ENCODE measurements around the gene MELTF.
"Not testable (repeated sequence)": the region's sequence is repeated elsewhere in the genome, so short reads cannot be mapped to it uniquely, and the experiment has no call there.

Gene MELTF

DNA sequence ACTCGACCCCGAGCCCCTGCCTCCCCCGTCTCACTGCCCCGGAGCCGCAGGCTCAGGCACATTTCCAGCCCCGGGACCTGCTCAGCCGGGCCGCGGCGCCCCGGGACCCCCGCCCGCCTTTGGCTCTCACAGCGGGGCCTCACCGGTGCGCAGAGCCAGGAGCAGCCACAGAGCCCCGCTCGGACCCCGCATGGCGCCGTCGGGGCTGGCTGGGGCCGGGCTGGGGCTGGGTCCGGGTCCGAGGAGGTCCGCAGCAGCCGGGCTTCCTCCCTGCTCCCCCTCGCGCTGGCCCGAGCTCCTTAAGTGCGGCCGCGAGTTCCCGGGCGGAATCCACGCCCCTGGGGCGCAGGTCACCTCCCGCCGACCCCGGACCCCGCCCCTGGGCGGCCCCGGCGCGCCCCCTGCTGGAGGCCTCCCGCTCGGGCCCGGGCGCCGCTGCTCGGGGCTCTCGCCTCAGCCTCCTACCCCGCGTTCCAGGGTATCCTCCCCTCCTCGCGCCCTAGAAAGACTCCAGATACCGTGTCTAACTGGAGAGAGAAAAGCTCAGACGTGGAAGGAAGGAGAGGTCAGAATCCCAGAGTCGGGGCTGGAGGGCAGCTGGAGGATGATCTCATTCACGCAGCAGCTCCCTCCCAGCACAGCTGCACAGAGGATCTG is at the start of gene MELTF:
TSS of gene MELTF (minus strand) at position 307 of the 657 bp plus-strand sequence. CDS start at position 192, 115 bp downstream.
- DNase-seq (ENCODE audit: low spot score) = no peak

DNA sequence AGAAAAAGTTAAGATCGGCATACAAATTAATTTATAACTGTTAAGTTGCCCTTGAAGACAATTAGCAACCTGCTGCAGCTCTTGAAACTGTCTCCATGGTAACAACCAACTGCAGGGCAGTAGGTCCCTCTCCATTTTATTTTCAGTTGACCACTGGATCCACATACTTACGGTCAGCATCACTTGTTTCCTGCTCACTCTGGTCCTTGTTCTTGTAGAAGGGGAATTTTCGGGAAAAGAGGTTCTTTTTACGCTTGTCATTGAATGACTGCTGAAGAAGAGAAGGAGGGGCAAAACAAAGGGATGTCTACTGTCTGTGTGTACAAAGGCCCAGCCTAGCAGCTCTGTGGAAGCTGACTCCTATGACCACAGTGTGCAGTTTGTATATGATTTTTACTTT is 46.8 kb upstream of the MELTF start:
- DNase-seq (ENCODE audit: low spot score) = no peak

DNA sequence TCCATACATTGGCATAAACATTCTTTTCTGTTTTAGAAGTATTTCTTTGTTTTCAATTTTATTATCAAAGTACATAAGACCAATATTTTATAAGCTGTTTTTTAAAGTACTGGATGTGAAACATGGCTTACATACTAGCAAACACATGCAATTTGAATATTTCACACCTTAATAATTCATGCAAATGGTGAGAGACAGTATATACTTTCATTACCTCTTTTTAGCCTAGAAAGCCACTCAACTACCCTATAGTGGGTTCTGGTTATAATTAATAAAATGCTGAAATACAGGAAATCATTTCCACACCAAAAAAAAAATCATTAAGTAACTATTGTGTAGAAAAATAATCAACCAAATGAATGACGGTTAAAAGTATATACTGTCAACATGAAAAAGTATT is 38.5 kb upstream of the MELTF start:
- no peak for DNase-seq (ENCODE audit: low spot score)

DNA sequence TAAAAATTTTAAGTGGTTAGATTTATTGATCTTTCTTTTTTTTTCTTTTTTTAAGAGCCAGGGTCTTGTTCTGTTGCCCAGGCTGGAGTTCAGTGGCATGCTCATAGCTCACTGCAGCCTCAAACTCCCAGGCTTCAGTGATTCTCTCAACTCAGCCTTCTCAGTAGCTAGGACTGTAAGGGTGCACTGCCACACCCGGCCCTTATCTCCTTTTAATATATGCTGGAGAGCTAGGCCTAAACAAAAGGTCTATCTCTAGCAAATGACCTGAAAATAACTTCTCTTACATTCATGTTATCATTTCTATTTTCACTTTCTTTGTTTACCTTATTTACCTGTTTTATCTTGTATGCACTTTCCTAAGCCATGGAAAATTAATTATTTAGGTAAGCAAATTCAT is 35.2 kb upstream of the MELTF start:
- DNase-seq (ENCODE audit: low spot score) = no peak

GRCh38 chr3:197062446-197062845 is 32.8 kb upstream of the MELTF start:
- DNase-seq (ENCODE audit: low spot score) = no peak

GRCh38 chr3:197051637-197052036 is 22.0 kb upstream of the MELTF start:
- not testable (repeated sequence) for DNase-seq (ENCODE audit: low spot score)

DNA sequence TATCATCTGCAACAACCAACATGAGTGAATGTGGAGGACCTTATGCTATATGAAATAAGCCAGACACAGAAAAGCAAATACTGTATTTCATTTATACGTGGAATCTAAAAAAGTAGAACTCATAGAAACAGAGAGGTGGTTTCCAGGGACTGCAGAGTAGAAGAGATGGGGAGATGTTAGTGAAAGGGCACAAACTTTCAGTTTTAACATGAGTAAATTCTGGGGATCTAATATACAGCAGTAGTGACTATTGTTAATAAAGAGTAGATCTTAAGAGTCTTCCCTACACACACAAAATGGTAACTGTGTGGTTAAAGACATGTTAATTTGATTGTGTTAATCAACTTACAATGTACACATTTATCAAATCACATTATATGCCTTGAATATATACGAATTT is 20.9 kb upstream of the MELTF start:
- no peak for DNase-seq (ENCODE audit: low spot score)

DNA sequence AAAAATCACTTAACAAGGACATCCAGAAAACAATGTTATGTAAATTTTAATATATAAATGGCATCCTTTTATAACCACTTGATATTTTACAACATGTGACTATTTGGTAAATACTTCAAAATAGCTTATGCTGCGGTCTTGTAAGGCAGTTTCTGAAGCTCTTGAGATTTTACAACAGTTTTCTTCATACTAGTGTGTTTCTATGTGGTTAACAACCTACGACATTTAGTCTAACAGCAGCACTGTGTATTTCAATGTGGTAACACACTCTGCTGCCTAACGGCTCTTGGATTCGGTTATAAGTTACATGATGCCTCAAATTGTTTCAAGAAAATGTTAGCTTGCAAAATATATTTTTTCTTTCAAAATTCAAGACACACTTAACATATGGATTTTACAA is 12.9 kb upstream of the MELTF start:
- DNase-seq (ENCODE audit: low spot score) = no peak

GRCh38 chr3:197041875-197042488 is 12.4 kb upstream of the MELTF start:
- DNase-seq (ENCODE audit: low spot score) = no peak

DNA sequence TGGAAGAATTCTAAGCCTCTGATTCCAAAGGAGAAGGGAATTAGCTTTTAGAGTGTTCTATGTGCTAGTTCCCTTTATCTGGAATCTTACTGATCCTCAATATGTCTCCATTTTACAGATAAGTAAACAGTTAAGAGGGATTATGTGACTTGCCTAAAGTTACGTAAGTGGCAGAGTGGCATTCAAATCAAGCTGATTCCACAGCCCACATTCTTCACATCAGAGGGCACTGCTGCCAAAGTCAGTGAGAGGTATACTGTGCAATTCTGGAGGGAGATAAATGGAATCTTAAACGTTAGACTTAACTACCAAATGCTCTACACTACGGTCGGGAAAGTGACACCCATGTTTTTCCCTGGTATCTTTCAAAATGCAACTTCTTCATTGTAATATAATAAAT is 11.0 kb upstream of the MELTF start:
- no peak for DNase-seq (ENCODE audit: low spot score)

DNA sequence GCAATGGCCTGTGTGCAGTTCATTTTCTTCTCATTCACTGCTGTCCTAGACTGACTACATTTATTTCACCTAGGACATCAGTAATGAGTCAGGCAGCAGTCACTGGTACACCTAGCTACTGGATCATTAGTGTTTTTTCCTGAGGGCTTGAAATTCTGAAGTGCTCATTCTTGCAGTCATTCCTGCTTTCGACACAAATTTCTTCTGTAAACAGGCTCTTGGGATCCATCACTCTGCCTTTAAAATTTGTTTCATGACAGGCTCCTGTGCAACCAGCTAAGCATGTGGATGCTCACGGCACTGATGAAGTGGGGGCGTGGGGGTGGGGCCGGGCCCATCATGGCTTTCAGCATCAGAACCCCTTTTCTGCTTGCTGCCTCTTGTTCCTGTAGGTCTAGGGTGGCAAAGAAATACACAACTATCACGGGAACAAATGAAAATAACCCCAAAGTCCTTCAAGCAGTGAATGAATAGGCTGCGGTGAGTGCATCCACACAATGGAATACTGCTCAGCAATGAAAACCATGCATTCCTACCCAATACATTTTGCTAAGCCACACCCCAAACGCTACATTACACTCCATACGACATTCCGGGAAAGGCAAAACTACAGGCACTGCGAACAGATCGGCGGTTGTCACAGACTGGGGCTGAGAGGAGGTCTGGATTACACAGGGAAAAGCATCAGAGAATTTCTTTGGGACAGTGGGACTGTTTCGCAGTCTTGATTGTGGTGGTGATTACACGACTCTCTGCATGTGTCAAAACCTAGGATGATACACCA is 9.3 kb upstream of the MELTF start:
- no peak for DNase-seq (ENCODE audit: low spot score)

- DNase-seq (ENCODE audit: low spot score) = no peak
These were observed 6.0 kb upstream of the MELTF start for GRCh38 chr3:197035577-197035976.

GRCh38 chr3:197034778-197035177 is 5.2 kb upstream of the MELTF start:
- not testable (repeated sequence) for DNase-seq (ENCODE audit: low spot score)

DNA sequence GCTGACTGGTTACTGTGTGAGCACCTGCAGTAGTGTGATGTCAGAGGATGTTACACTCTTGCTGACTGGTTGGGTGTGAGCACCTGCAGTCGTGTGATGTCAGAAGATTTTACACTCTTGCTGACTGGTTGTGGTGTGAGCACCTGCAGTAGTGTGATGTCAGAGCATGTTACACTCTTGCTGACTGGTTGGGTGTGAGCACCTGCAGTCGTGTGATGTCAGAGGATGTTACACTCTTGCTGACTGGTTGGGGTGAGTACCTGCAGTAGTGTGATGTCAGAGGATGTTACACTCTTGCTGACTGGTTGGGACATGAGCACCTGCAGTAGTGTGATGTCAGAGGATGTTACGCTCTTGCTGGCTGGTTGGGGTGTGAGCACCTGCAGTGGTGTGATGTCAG is 4.1 kb upstream of the MELTF start:
- DNase-seq (ENCODE audit: low spot score) = not testable (repeated sequence)

- peak; percentile 85 for DNase-seq (ENCODE audit: low spot score)
These were observed 2.0 kb upstream of the MELTF start for GRCh38 chr3:197031315-197032285.

- peak; percentile 4 for DNase-seq (ENCODE audit: low spot score)
These were observed 1.0 kb upstream of the MELTF start for GRCh38 chr3:197030379-197031314.

DNA sequence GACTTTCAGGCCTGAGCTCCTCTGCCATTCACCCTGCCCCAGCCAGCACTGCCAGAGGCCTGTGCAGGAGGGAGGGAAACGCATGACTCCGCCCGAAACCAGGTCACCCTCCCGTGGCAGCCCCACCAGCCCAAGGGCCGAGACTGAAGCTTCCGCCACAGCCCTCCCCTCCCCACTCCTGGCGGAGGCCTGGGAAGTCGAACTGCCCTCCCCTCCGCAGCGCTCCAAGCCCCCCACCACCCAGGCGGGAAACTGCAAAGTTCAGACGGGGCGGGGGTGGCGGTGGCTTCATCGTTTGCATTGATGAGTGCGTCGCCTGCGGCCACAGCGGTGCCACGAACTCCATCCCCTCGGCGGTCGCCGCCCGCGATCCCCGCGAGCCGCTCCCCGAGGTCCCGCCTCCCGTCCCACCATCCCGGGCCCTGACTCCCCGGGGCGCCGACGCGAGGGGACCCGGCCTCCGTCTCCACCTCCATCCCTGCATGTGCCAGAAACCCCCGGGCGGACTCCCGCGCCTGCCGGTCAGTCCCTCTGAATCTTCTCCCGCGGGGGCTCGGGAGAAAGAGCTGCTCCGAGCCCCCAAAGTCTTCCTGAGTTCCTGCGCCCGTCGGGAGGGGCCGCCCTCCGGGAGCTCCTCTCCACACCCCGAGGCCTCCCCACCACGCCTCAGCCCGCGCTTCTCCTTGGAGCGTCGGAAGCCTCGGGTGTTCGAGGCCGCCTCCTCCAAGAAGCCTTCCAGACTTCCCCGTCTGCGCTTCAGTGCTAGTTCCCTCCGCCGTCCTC is 698 bp downstream of the MELTF start:
- DNase-seq (ENCODE audit: low spot score) = no peak

DNA sequence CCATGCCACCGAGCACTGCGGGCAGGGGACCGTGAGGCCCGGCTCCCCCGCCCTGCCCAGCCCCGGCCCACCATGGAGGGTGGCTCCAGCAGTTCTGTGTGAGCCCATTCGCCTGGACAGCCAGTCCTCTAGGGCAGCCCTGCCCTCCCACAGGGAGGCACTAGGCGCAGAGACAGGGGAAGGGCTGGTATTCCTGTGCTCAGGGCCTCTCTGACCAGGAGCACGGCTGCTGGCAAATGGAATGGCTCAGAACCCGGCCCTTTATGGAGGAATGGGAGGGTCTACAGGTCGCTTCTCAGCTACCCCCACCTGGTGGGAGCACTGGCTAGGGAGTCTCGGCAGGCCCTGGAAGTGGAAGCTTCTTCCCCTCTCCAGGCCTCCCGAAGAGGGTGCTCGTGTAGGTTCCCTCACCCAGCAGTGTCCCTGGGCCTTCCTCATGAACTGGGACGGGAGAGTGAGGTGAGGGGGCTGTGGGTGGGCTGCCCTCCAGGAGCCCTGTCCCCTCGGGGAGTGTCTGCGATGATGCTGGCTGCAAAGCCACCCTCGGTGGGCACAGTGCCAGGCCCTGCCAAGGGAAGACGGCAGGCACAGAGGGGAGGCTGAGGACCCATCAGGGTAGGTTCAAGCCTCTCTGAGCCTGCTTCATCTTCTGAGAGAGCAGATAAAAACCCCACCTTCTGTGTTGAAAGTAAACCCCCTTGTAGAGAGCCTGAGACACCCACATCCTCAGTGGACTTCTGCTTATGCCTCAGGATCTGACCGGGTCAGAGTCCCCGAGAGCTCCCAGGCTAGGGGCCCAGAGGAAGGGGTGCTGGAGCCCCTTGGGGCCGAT is 1.5 kb downstream of the MELTF start:
- no peak for DNase-seq (ENCODE audit: low spot score)

Measured in kidney capillary endothelial cell (primary cell).